Prostate gland (tissue), 2 donors: ENCODE data around the gene EGLN1. TPM values are rescaled to one million over a fixed set of nuclear protein-coding genes. Genes with fewer than 3 reads are reported as not detected.

Experiments used
- DNase-seq: peaks from one replicate; pipeline ENCODE4 v3.0.0-alpha.2; 2019; ENCODE audit warnings: low spot score
- H3K27ac ChIP-seq, 2 donors: fragments of 200-600 bp; sonication (generic); 2 replicates each; pipeline ENCODE4 v1.5.1; 2017 to 2019
- H3K27me3 ChIP-seq: fragments of 200-600 bp; sonication (generic); replicated peaks from 2 replicates; pipeline ENCODE4 v1.5.1; 2019; ENCODE audit not compliant: insufficient read depth
- H3K36me3 ChIP-seq, 2 donors: fragments of 200-600 bp; sonication (generic); 1 replicate in 1 of 2; 2 replicates in 1 of 2; pipeline versions ENCODE4 v1.5.1 to v1.8.1; 2017 to 2019
- H3K4me1 ChIP-seq: fragments of 200-600 bp; sonication (generic); replicated peaks from 2 replicates; pipeline ENCODE4 v1.5.1; 2019
- H3K4me3 ChIP-seq, 2 donors: fragments of 200-600 bp; sonication (generic); 2 replicates each; pipeline ENCODE4 v1.5.1; 2017 to 2019
- H3K9me3 ChIP-seq: fragments of 200-600 bp; sonication (generic); 2 replicates; pipeline ENCODE4 v1.5.1; 2017
- POLR2A ChIP-seq: fragments of 450-650 bp; IDR thresholded peaks from one replicate; pipeline ENCODE4 v1.6.1; 2016; ENCODE audit warnings: antibody characterized with exemption, mild to moderate bottlenecking
- POLR2AphosphoS5 ChIP-seq: sonication (generic); formaldehyde crosslinking; IDR thresholded peaks from one replicate; pipeline ENCODE4 v1.6.1; 2017; ENCODE audit warnings: antibody characterized with exemption
- WGBS: methylation state at CpG from one replicate; pipeline ENCODE4 v1.1.5; 2018; 5-methylcytosine and 5-hydroxymethylcytosine counted together
- intact Hi-C: fragments of 100-400 bp; cut with DNase I; formaldehyde crosslinking; loops from one replicate; pipeline ENCODE4 v1.14.2; 2022
- total RNA-seq, 2 donors: library from RNA; depleted of rRNA; stranded (reverse); fragments of >200 nt; gene quantifications; one replicate each; pipeline ENCODE4 v1.1.0, GENCODE V29; 2016
- TF ChIP-seq, protein P1 (sequence below), 4 experiments: fragments of 200-600 bp in 2 of 4; fragments of 450-650 bp in 2 of 4; sonication (generic) in 2 of 4; IDR thresholded peaks; 1 replicate in 3 of 4; 2 replicates in 1 of 4; pipeline ENCODE4 v1.5.1; 2016 to 2019; ENCODE audit warnings: antibody characterized with exemption in 4 of 4, mild to moderate bottlenecking in 2 of 4, moderate library complexity in 2 of 4

The EGLN1 gene
- total RNA-seq, 2 donors from 2014 or later, result 32.2 to 61.5 TPM

DNA sequence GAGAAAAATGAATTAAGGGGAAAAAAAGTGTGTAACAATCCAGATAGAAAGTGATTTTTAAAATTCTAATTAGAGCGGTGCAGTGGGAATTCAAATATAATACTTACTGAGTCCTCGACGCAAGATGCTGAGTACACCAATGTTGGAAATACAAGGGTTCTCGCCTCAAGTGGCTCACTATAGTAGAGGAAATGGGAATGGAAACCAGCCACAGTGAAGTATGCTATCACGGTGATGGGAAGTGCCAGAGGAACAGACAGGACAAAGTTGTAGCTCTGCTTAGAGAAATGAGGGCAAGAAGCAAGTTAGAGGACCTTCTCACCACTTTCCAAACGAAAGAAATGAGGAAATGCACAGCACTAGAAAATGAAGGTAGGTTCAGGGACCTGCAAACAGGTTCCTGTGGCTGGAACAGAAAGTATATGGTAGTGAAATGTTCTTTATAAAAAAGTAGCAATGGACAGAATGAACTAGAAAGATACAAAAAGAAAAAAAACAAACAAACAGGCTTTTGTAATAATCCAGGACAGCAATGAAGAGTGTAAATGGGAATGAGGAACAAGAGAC lies 13.5 kb downstream of the EGLN1 start:
- Histone ChIP-seq H3K27ac (no peak overlapping the region), H3K36me3 (no peaks in the 10 kb centered on the region), H3K27me3 (no peaks in the 10 kb centered on the region), H3K9me3 (no peaks in the 10 kb centered on the region), H3K4me3 (no peak overlapping the region), H3K4me1 (peaks cover 6% of the 10 kb centered on the region)
- WGBS, result 84% methylated on average over 6 of the region's 6 CpGs
- intact Hi-C loops, result no loop called here
- no peak for DNase-seq
- TF ChIP-seq, protein P1, sequence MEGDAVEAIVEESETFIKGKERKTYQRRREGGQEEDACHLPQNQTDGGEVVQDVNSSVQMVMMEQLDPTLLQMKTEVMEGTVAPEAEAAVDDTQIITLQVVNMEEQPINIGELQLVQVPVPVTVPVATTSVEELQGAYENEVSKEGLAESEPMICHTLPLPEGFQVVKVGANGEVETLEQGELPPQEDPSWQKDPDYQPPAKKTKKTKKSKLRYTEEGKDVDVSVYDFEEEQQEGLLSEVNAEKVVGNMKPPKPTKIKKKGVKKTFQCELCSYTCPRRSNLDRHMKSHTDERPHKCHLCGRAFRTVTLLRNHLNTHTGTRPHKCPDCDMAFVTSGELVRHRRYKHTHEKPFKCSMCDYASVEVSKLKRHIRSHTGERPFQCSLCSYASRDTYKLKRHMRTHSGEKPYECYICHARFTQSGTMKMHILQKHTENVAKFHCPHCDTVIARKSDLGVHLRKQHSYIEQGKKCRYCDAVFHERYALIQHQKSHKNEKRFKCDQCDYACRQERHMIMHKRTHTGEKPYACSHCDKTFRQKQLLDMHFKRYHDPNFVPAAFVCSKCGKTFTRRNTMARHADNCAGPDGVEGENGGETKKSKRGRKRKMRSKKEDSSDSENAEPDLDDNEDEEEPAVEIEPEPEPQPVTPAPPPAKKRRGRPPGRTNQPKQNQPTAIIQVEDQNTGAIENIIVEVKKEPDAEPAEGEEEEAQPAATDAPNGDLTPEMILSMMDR (IDR thresholded peaks at IDR 0.05), result no peak
- TF ChIP-seq POLR2AphosphoS5 (no peak), POLR2A (no peak)

DNA sequence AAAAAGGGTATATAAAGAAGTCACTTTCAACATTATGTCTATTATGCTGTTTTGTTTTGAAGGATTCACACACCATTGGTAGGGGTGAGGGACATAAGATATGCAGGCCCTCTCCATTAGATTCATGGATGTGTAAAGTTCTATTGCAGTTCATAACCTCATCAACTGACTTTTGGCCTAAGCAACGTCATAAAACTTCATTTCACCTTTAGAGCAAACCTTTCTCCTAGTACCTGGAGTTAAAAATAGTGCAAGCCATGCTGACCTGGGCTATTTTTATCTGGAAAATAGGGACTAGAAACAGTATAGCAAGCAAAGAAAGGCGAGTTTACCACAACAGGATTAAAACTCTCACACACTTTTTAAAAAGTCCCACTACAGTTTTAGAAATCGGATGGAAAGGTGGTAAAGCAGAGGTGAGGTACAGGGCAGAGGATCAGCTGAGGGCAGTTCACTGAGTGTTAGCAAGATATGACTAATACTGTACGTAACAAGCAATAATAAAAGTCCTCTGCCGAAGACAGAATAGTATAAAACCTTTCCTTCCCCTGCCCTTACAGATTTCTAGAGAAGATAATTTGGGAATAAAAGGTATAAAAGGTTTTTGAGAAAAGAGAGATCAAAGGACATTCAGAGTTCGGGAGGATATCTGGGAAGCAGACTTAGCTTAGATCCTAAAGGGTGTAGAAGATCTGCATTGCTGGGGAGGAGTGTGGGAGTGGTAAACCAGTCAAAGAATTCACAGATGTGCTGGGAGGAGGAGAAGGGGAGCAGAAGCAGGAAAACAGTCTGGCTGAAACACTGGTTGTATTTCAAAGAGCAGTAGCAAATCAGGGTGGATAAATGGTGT lies 14.3 kb downstream of the EGLN1 start:
- H3K27me3 ChIP-seq, result no peaks in the 10 kb centered on the region
- no peak for DNase-seq
- TF ChIP-seq POLR2A (no peak), POLR2AphosphoS5 (no peak)
- TF ChIP-seq, protein P1 (IDR thresholded peaks at IDR 0.05), result no peak
- intact Hi-C loops, result no loop called here
- no peak overlapping the region for H3K4me3 ChIP-seq
- peaks cover 6% of the 10 kb centered on the region for H3K4me1 ChIP-seq
- 34% methylated on average over 6 of the region's 6 CpGs for WGBS
- H3K27ac ChIP-seq, result no peak overlapping the region
- no peaks in the 10 kb centered on the region for H3K36me3 ChIP-seq
- no peaks in the 10 kb centered on the region for H3K9me3 ChIP-seq

DNA sequence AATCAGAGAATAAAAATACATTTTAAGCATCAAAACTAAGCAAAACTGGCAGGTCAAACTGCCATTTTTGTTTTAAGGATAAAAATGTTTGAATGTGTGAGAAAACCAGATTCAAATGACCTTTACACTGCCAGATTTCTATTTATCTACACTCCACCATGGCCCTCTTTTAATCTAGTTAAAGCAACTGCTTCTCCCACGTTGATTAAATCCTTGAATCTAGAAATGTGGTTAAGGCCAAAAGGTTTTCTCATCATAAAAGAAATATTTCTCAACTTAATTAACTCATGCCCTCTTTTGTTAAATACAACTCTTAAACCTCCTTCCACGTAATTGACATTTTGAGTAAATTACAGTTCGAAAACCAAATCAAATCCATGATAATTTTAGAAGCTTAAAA lies 15.0 kb downstream of the EGLN1 start:
- no peak for DNase-seq
- intact Hi-C loops, result no loop called here
- Histone ChIP-seq H3K36me3 (no peaks in the 10 kb centered on the region), H3K9me3 (no peaks in the 10 kb centered on the region), H3K27me3 (no peaks in the 10 kb centered on the region), H3K4me1 (peaks cover 6% of the 10 kb centered on the region), H3K4me3 (no peak overlapping the region), H3K27ac (no peak overlapping the region)
- WGBS, result 75% methylated on average over 3 of the region's 3 CpGs
- TF ChIP-seq POLR2AphosphoS5, result no peak
- no peak for TF ChIP-seq POLR2A
- TF ChIP-seq, protein P1 (IDR thresholded peaks at IDR 0.05), result no peak

DNA sequence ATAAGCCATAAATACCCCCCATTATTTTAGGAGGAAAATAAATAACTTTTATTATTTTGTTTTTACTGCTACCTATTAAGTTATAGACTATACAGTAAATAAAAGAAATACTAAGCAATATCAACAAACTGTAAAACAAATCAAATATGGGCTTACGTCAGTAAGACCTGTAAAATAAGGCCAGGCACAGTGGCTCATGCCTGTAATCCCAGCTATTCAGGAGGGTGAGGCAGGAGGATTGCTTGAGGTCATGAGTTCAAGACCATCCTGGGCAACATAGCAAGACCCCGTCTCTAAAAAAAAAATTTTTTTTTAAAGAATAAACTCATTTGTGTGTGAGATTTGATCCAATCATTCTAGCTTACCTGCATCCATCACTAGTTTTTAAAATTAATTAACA lies 17.8 kb downstream of the EGLN1 start:
- Histone ChIP-seq H3K4me1 (peaks cover 6% of the 10 kb centered on the region), H3K27me3 (no peaks in the 10 kb centered on the region), H3K4me3 (no peak overlapping the region), H3K27ac (no peak overlapping the region), H3K9me3 (no peaks in the 10 kb centered on the region), H3K36me3 (no peaks in the 10 kb centered on the region)
- DNase-seq, result no peak
- intact Hi-C loops, result no loop called here
- TF ChIP-seq, protein P1 (IDR thresholded peaks at IDR 0.05), result no peak
- TF ChIP-seq POLR2AphosphoS5 (peak; percentile 52), POLR2A (no peak)
- WGBS, result 75% methylated on average over 2 of the region's 2 CpGs

DNA sequence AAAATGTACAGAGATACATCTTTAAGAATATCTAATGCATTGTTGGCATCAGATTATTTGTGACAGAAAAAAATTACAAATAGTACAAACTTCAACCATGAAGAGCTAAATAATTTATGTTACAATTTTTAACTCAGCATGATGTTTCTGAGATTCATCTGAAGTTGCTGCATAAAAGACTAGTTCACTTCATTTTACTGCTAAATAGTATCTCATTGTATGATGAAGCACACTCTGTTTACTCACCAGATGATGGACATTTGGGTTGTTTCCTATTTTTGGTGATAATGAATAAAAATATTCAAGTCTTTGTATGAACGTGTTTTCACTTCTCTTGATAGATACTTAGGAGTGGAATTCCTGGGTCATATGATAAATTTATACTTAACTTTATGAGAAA lies 20.6 kb downstream of the EGLN1 start:
- 73% methylated on average over 1 of the region's 1 CpG for WGBS
- Histone ChIP-seq H3K36me3 (no peaks in the 10 kb centered on the region), H3K4me1 (peaks cover 2% of the 10 kb centered on the region), H3K9me3 (no peaks in the 10 kb centered on the region), H3K27me3 (no peaks in the 10 kb centered on the region), H3K4me3 (no peak overlapping the region), H3K27ac (no peak overlapping the region)
- intact Hi-C loops, result no loop called here
- no peak for DNase-seq
- TF ChIP-seq, protein P1 (IDR thresholded peaks at IDR 0.05), result no peak
- TF ChIP-seq POLR2A, result no peak
- TF ChIP-seq POLR2AphosphoS5, result no peak
